NCI-H2107 (cell line): Measurements from ENCODE around the gene RITA1.

Experiments used
- DNase-seq: peaks from one replicate; lab custom pipeline; 2025; lab: John Stamatoyannopoulos, UW

RITA1 gene

DNA sequence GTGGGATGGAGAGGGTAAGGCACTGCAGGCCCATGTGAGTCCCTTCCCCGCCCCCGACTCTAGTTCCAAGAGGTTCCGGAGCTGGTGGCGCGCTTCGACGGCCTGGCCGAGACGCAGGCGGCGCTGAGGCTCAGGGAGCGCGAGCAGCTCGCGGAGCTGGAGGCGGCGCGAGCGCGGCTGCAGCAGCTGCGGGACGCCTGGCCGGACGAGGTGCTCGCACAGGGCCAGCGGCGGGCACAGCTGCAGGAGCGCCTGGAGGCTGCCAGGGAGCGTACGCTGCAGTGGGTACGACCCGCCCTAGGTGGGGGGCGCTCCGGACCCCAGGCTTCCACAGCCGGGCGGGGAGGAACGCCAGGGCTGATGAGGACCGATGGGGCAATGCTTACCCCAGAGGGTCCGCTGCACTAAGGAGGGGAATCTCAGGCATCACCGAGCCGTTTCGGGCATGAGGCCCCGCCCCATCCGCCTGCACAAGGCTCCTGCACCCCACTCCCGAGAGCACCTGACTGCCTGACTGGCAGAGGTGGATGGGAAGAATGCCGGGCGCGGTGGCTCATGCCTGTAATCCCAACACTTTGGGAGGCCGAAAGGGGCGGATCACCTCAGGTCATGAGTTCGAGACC is 31.1 kb upstream of the RITA1 start:
- peak; percentile 13 for DNase-seq

DNA sequence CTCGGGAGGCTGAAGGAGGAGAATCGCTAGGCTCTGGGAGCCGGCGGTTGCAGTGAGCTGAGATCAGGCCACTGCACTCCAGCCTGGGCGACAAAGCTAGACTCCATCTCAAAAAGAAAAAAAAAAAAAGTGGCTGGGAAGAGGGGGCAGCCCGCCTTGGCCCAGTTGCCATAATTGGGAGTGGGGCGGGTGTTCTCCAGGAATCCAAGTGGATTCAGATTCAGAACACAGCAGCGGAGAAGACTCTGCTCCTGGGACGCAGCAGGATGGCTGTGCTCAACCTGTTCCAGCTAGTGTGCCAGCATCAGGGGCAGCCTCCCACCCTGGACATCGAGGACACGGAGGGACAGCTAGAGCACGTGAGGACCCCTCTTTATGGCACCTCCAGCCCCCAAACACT is 30.5 kb upstream of the RITA1 start:
- DNase-seq: no peak

DNA sequence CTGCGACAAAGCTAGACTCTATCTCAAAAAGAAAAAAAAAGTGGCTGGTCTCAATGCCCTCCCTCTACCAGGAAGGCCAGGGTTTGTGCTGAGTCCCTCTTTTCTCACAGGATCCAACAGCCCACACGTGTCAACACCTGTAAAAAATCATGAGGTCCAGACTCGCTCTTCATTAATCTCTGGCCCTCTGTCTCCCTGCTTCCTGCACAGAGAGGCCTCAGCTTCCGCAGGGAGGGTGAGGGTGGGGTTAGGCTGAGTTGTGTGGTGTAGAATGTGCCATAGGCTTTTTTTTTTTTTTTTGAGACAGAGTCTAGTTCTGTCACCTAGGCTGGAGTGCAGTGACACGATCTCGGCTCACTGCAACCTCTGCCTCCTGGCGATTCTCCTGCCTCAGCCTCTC is 29.9 kb upstream of the RITA1 start:
- DNase-seq: no peak

DNA sequence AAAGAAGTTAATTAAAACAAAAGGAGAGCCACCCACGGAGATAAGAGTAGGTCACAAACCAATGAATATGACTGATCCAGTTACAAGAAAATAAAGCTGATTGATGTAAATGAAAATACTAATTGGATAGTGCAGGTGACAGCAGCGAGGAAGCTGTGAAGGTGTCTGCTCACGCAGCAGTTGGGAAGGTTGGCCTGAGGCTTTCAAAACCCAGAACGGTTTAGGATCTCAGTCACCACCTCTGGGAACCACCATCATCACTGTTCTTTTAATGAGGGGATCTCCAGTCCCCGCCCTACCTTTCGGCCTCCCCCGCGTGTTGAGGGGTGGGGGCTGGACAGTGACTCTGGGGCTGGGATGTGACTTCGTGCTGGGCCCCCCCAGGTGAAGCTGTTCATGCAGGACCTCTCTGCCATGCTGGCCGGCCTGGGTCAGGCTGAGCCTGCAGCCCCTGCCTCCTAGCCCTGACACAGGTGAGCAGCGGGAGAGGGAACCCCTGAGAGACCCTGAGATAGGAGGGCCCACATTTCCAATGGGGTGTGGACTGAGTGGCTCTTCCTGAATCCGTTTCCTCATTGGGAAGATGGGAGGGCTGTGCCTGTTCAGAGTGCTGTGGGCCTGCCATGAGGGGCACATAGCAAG is 28.2 kb upstream of the RITA1 start:
- no peak for DNase-seq

DNA sequence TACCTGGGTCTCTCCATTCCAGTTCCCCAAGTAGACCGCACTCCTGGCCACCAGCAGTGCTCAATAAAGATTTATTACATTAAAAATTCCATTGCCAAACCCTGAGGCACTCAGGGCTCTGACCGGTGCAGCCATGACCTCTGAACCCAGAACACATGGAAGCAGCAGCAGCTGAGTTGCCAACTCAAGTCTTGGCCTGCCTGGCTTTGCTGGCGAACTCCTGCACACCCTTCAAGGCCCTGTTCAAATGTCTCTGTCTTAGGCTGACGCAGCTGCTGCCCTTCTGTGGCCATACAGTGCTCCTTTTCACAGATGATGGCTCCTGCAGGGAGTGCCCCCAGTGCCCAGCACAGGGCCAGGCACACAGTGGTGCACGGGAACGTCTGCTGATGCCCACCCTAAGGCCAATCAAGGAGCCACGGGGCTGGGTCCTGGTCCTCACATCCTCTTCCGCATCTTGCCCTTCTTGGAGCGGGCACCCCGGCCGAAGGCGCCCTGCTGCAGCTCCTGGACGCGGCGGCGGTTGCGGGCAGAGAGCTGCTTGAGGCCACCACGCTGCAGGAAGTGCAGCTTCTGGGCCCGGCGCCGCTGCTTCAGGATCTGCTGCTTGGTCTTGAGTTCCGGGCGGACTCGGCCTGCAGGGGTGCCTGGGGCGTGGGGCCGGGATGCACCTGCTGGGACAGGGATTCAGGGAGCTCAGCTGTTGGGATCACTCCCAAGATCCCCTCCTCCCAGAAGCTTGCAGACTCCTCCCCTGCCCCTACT is 26.9 kb upstream of the RITA1 start:
- no peak for DNase-seq

DNA sequence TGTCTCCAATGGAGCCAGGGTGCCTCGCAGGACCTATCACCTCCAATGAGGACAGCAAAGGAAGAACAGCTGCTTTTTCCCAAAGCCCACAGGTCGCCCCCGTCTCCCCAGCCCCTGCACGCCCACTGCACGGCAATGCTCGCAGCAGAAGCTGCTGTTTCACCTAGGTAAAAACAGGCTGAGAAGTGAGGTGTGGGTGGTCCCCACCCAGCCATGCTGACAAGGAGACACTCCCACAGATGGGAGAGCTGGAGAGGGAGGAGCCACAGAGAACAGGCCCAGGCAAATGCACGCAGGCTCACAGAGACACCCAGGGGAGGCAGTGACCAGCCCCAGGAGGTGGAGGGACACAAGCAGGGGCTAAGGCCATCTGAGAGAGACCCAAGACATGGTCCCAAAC is 25.6 kb upstream of the RITA1 start:
- no peak for DNase-seq

DNA sequence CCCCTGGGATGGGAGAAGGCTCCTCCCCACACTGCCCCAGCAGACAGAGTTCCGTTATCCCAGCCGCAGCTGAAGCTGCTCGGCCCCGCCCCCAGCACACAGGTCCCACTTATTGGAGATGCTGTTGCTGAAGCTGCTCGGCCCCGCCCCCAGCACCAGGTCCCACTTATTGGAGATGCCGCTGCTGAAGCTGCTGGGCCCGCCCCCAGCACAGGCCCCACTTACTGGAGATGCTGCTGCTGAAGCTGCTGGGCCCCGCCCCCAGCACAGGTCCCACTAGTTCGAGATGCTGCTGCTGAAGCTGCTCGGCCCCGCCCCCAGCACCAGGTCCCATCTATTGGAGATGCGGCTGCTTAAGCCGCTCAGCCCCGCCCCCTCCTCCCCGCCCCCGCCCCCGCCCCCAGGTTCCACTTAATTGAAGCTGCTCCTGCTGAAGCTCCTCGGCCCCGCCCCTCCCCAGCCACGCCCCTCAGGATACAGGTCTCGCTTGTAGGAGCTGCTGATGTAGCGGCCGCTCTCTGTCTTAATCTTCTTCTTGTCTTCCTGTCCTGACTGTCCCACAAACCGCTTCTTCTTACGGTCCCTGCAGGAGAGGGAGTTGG is 24.0 kb upstream of the RITA1 start:
- no peak for DNase-seq

DNA sequence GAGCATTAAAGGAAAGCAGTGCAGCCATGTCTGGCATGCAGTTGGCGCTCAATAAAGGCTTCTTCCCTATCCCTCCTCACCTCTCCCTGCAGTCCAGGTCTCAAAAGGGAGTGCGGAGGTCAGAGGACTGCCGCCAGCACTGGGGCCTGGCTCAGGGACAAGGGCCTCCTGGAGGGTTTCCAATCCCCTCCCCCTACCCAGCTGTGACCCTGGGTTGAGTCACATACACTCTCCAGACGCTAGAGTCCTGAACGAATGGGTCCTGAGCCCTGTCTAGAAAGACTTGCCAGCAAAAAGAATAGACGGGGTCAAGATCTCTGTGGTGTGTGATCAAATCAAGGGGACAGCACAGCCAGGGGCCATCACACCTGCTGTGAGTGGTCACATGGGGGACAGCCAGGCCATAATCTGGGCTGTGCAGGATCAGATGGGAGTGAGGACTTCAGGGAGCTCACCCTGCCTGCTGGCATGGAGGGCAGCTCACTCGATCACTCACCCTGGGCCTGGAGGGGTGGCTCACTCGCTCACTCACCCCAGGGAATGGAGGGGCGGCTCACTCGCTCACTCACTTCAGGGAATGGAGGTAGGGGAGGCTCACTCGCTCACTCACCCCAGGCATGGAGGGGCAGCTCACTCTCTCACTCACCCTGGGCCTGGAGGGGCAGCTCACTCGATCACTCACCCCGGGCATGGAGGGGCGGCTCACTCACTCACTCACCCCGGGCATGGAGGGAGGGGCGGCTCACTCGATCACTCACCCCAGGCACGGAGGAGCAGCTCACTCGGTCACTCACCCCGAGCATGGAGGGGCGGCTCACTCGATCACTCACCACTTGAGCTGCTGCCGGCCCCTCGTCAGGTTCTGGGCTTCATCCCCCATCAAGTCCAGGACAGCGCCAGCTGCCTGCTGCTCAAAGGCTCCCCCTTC is 23.2 kb upstream of the RITA1 start:
- no peak for DNase-seq

DNA sequence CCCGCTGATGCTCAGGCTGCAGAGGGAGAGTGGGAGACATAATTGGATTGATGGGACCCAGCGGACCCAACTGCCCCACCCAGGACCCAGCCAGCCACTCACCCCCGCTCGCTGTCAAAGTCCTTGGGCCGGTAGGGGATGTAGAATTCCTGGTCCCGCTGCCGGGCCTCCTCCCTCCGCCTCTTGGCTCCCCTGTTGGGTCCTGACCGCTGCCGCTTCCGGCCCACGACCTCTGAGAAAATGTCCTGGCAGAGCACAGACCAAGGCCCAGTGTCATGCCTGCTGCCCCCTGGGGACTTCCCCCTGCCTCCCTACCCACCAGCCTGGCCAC is 22.5 kb upstream of the RITA1 start:
- no peak for DNase-seq

DNA sequence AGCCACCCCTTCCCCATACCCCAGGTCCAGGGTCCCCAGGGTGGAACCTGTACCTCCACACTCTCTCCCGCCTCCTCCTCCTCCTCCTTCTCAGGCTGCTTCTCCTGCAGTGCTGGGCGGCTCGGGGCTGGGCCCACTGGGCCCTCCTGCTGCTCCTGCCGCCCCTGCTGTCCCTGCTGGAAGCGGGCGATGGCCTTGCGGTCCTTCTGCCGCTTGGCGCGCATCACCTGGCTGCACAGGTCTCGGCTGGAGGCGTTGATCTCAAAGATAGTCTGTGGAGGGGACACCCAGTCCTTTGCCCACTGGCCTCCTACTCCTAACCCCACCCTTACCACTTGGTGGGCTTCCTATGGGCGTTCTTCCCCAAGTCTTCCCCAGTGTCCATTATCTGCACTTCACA is 21.5 kb upstream of the RITA1 start:
- no peak for DNase-seq

DNA sequence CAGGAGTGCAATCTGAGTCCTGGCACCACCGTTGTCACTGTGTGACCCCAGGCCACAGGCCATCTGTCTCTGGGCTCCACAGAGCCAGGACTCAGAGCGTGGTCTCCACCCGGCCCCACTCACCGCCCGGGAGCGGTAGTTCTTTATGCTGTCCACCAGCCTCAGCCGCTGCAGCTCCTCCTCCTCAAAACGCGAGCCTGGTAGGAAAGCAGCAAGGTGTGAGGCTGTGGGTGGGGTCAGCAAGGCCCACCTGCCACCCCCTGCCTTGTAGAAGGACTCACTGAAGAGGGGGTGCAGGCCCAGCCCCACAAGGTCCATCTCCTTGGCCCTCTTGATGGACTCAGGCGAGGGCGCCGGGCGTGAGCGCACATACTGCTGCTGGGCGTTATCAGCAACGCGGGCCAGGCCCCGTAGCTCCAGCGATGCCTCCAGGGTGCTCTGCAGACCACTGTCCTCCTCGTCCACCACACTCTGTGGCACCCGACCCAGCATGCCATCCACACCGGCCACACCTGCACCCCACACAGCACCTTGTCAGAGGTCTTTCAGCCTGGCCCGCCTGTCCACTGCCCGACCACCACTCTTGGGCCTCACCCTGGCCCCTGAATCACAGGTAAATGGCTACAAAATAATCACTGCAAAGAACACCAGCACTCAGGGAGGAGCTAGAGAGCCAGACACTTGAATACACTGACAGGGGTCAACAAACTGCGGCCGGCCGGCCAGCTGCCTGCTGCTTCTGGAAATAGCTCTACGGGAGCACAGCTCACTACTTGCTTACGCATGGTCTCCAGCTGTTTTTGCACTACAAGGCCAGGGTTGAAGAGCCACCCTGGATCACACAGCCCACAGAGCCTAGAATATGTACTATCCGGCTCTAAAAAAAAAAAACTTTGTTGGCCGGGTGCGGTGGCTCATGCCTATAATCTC is 19.7 kb upstream of the RITA1 start:
- no peak for DNase-seq

DNA sequence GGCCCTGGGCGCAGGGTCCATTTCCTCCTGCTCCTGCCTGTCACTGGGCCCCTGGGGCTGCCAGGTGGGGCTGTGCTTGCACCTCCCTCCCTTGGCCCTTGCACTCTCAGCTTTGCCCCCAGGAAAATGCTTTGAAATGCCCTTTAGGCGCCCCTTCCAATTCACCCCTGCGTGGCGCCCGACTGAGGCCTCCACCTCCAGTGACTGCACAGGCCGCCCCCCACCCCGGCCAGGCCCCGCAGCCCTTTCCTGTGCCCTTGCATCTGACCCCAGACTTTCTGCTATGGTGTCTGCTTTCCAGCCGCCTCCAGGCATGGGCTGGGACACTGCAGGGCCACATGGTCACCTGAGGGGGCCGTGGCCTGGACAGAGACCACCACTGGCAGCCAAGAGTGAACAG is 17.7 kb upstream of the RITA1 start:
- no peak for DNase-seq

DNA sequence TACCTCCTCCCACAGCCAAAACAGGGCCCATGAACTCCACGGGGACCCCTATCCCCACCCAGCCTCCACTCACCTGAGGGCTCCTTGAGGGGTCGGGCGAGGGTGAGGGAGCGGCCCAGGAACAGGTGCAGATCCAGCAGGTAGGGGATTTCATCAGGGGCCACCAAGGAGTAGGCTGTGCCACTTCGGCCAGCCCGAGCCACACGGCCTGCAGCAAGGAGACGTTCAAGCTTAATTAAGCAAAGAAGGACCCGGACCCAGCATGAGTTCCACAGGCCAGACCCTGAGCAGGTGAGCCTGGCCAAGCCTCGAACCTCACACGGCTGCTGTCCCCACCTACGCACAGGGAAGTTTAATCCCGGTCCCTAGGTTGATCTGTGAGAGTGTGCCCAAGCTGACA is 15.8 kb upstream of the RITA1 start:
- no peak for DNase-seq

DNA sequence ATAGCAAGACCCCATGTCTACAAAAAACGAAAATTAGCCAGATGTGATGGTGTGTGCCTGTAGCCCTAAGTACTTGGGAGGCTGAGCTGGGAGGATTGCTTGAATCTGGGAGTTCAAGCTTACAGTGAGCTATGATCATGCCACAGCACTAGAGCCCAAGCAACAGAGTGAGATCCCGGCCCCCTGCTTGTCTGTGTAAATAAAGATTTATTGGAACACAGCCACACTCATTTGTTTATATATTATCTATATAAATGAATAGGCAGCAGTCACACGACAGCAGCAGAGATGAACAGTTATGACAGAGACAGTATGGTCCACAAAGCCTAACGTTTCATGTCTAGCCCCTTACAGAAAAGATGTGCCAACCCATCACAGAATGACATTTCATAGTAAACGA is 15.1 kb upstream of the RITA1 start:
- DNase-seq: no peak

DNA sequence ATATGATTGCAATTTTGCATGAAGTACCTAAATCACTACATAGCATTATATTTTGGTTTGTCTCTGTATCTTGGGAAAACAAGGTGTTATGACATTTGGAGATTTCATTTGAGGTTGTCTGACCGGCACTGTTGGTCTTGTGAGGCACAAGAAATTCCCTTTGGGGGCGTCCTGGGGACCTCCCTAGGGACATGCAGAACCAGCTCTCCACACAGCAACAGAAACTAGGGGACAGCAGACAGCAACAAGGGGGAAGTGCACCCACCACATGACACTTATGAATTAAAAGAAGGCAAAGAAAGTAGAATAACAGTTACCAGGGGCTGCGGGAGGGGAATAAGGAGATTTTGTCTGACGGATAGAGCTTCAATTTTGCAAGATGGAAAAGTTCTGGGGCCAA is 14.6 kb upstream of the RITA1 start:
- no peak for DNase-seq

DNA sequence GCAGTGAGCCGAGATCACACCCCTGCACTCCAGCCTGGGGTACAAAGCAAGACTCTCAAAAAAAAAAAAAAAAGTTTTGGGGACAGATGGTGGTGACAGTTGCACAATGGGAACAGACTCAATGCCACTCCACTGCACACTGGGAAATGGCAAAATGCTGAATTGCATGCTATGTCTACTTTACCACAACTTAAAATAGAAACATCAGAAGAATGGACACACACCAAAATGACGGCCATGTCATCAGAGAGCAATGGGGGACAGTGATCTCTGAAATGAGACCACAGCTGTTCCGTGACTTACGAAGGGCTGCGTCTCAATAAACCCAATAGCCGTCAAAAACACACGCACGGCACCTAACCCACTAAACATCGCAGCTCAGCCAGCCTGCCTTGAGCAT is 14.0 kb upstream of the RITA1 start:
- DNase-seq: no peak

DNA sequence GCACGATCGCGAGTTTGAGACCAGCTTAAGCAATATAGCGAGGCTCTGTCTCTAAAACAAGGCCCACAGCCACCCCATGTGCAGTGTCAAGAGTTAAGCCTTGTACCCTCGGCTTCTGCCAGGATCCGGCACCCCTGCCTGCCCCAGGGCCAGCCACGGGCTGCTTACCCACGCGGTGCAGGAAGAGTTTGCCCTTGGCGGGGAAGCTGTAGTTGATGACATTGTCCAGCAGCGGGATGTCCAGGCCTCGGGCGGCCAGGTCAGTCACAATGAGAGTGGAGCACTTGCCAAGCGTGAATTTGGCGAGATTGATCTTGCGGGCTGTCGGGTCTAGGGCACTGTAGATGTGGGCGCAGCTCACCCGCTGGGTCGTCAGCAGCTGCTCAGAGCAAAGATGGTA is 13.3 kb upstream of the RITA1 start:
- DNase-seq: no peak

DNA sequence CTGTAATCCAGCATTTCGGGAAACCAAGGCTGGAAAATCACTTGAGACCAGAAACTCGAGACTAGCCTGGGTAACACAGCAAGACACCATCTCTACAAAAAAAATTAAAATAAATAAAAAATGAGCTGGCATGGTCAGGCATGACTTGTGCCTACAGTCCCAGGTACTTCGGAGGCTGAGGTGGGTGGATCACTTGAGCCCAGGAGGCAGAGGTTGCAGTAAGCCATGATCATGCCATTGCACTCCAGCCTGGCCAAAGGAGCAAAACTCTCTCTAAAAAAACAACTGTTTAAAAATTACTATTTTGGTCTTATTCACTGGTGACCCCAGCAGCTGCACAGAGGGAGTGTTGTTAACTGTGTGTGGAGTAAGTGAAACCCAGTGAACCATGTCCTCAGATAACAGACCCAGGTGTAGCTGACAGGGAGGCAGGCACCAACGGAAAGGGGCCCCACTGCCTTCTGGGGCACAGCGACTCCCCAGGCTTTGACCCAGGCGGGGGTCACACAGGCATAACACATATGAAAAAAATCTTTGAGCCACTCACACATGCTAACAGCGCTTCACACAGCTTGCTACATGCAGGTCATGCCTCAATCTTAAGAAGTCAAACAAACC is 12.3 kb upstream of the RITA1 start:
- no peak for DNase-seq

DNA sequence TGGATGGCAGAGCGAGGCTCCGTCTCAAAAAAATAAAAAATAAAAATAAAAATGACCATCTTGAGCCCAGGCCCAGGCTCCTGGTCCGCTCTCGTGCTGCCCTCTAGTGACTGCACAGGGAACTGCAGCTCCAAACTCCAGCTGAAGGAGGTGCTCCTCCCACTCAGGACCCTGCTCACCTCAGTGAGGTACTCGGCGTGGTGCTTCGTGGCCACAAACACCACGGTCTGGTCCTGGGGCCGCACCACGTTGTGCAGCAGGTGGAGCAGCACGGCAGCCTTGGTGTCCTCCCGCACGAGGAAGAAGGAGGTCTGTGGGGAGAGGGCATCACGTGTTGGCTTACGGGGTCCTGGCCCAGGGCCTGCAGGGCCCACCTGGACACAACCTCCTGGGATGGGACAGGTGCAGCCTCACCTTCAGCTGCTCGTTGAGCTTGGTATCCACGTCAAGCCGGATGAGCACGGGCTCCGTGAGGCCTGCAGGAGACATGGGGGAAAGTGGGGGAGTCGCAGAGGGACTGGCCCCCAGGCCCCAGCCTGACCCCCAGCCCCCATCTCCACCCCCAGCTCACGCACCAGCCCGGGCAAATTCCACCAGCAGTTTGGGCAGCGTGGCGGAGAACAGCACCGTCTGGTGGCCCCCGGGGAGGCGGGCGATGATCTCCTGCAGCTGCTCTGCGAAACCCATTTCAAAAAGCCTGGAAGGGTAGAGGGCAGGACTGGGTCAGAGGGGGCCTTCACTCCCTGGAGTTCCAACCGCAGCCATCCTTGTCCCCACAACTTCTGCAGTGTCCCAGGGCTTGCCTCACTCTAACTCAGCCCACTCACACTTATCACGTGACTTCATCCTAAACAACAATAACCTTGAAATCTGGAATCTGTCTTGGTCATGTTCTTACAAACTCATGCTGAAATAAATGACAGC is 10.8 kb upstream of the RITA1 start:
- DNase-seq: peak; percentile 28

DNA sequence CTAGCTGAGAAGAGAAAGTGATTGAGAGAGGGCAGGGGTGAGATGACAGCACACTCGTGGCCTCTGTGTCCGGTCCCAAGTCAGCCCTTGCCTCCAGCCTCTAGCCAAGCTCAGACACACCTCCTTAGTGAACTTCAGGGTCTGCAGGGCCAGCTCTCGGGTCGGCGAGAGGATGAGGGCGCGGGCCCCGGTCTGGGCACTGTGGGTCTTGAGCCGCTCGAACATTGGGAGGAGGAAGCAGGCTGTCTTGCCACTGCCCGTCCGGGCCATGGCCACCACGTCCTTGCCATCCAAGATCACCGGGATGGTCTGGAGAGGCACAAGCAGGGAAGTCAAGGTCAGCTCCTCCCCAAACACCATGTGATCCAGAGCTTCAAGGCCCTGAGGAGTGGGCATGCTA is 6.5 kb upstream of the RITA1 start:
- no peak for DNase-seq
